Measurements from ENCODE around the gene THAP6.
"Not testable (repeated sequence)": the region's sequence is repeated elsewhere in the genome, so short reads cannot be mapped to it uniquely, and the experiment has no call there.

GRCh38 chr4:75509592-75509991 is 4.7 kb upstream of the THAP6 start:
- TF ChIP-seq CTCF (IDR thresholded peaks at IDR 0.05; ENCODE audit: control extremely low read depth in 1 of 3, insufficient read depth in 1 of 3, low read depth in 1 of 3, low read length in 3 of 3); PHF8 (conservative IDR thresholded peaks at IDR 0.05; ENCODE audit: low read depth, low read length); CBX8 (IDR thresholded peaks at IDR 0.05; ENCODE audit: borderline replicate concordance, low read depth, low read length); KDM1A (IDR thresholded peaks at IDR 0.05; ENCODE audit: borderline replicate concordance, low read length); EZH2 (IDR thresholded peaks at IDR 0.05; ENCODE audit: low read depth, low read length, severe bottlenecking): not testable (repeated sequence)
